Fibroblast of lung (primary cell): ENCODE measurements around the gene DNMT3A. TPM values are rescaled to one million over a fixed set of nuclear protein-coding genes. Genes with fewer than 3 reads are reported as not detected.

ENCODE experiments used
- DNase-seq, 2 donors: peaks; one replicate each; pipeline versions ENCODE4 v3.0.0 to v3.0.0-alpha.2; 2010; ENCODE audit warnings: low read depth in 2 of 2
- H2AFZ ChIP-seq: 2 replicates; pipeline ENCODE4 v1.5.1; 2012; ENCODE audit warnings: low read length, control low read depth, inconsistent platforms
- H3K27ac ChIP-seq: 2 replicates; pipeline ENCODE4 v1.5.1; 2011; ENCODE audit warnings: low read length, control low read depth; ENCODE audit not compliant: insufficient read depth
- H3K27me3 ChIP-seq: 2 replicates; pipeline ENCODE4 v1.5.1; 2011; ENCODE audit warnings: mild to moderate bottlenecking, low read length; ENCODE audit not compliant: control insufficient read depth, insufficient read depth
- H3K36me3 ChIP-seq: 2 replicates; pipeline ENCODE4 v1.5.1; 2011; ENCODE audit warnings: low read length; ENCODE audit not compliant: control insufficient read depth, insufficient read depth
- H3K4me1 ChIP-seq: 2 replicates; pipeline ENCODE4 v1.5.1; 2011; ENCODE audit warnings: low read length; ENCODE audit not compliant: control insufficient read depth, insufficient read depth; ENCODE audit errors: extremely low read depth
- H3K4me2 ChIP-seq: 2 replicates; pipeline ENCODE4 v1.5.1; 2011; ENCODE audit warnings: low read length, control low read depth; ENCODE audit not compliant: insufficient read depth; ENCODE audit errors: extremely low read depth
- H3K4me3 ChIP-seq, 4 experiments: fragments of 200-600 bp in 1 of 4; sonication (generic) in 1 of 4; replicated peaks in 1 of 4; 2 replicates each; pipeline ENCODE4 v1.5.1; 2011 to 2016; ENCODE audit warnings: low read length in 4 of 4, low read depth in 3 of 4, mild to moderate bottlenecking in 3 of 4, control low read depth in 2 of 4, inconsistent platforms in 1 of 4, mixed read lengths in 1 of 4; ENCODE audit not compliant: insufficient read depth in 1 of 4; ENCODE audit errors: control extremely low read depth in 1 of 4
- H3K79me2 ChIP-seq: 2 replicates; pipeline ENCODE4 v1.5.1; 2012; ENCODE audit warnings: mild to moderate bottlenecking, low read length, inconsistent platforms; ENCODE audit not compliant: control insufficient read depth, insufficient read depth
- H3K9ac ChIP-seq: 2 replicates; pipeline ENCODE4 v1.5.1; 2011; ENCODE audit warnings: mild to moderate bottlenecking, low read length, control low read depth; ENCODE audit not compliant: insufficient read depth
- H3K9me3 ChIP-seq: 2 replicates; pipeline ENCODE4 v1.5.1; 2012; ENCODE audit warnings: low read depth, low read length; ENCODE audit not compliant: control insufficient read depth, insufficient read depth
- H4K20me1 ChIP-seq: 2 replicates; pipeline ENCODE4 v1.5.1; 2011; ENCODE audit warnings: low read length; ENCODE audit not compliant: control insufficient read depth, insufficient read depth; ENCODE audit errors: extremely low read depth
- EZH2 ChIP-seq: IDR thresholded peaks from 2 replicates; pipeline ENCODE4 v1.5.1; 2012; ENCODE audit warnings: low read length, control low read depth, mild to moderate bottlenecking; ENCODE audit errors: missing control alignments
- polyA plus RNA-seq, 2 donors: library from polyadenylated mRNA; depleted of rRNA in 1 of 2; stranded (reverse) in 1 of 2; unstranded in 1 of 2; fragments of >200 nt; gene quantifications; 2 replicates each; pipeline ENCODE4 v1.2.1, GENCODE V29; 2011 to 2012; ENCODE audit warnings: missing spikeins in 1 of 2
- total RNA-seq: library from RNA; depleted of rRNA; stranded (reverse); fragments of >200 nt; gene quantifications from 2 replicates; pipeline ENCODE4 v1.2.1, GENCODE V29; 2014
- TF ChIP-seq, protein P1 (sequence below), 2 donors: IDR thresholded peaks in 1 of 2; conservative IDR thresholded peaks in 1 of 2; 1 replicate in 1 of 2; 2 replicates in 1 of 2; pipeline ENCODE4 v1.5.1; 2011 to 2012; ENCODE audit warnings: low read length in 2 of 2, control low read depth in 1 of 2, inconsistent platforms in 1 of 2, low read depth in 1 of 2, mild to moderate bottlenecking in 1 of 2

The DNMT3A gene
- total and polyA plus RNA-seq, 2 donors (not counting 1 experiment from before 2014, with no cell fraction given) = 3.6 to 19.7 TPM

DNA sequence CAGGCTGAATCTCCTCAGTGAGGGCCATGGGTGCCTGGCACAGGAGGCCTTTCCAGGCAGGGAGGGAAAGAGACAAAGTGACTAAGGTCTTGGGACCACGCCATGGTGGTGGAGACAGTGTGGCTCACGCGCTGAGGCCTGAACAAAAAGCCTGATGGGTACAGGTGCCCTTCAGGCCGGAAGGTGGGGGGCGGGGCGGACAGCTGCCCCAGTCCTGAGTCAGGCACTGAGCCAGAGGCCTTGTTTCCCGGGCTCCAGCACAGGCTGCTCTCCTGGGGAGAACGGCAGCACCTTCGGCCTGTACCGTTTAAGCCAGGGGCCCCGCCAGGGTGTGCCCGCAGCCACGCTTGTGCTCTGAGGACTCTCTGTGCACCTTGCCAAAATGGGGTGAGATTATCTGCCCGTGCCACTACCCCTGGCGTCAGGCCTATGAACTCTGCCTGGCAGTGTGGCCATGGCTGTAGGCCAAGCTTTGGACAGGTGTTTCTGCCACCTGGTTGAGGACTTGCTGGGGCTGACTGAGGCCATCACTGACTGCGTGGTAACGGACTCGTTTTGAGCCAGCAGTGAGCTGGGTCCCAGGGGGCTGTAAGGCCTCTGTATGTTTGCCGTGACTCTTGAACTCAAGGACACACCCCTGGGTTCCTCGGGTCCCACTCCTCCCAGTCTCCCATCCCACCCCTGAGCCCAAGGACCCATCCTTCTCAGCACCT is 31.7 kb upstream of the DNMT3A start:
- H4K20me1 ChIP-seq = no peaks in the 10 kb centered on the region
- TF ChIP-seq, protein P1, sequence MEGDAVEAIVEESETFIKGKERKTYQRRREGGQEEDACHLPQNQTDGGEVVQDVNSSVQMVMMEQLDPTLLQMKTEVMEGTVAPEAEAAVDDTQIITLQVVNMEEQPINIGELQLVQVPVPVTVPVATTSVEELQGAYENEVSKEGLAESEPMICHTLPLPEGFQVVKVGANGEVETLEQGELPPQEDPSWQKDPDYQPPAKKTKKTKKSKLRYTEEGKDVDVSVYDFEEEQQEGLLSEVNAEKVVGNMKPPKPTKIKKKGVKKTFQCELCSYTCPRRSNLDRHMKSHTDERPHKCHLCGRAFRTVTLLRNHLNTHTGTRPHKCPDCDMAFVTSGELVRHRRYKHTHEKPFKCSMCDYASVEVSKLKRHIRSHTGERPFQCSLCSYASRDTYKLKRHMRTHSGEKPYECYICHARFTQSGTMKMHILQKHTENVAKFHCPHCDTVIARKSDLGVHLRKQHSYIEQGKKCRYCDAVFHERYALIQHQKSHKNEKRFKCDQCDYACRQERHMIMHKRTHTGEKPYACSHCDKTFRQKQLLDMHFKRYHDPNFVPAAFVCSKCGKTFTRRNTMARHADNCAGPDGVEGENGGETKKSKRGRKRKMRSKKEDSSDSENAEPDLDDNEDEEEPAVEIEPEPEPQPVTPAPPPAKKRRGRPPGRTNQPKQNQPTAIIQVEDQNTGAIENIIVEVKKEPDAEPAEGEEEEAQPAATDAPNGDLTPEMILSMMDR (conservative IDR thresholded peaks at IDR 0.05 in 1 of 2, IDR thresholded peaks at IDR 0.05 in 1 of 2; ENCODE audit: low read depth in 1 of 2, low read length in 2 of 2) = no peak
- no peak for TF ChIP-seq EZH2
- H3K36me3 ChIP-seq = no peaks in the 10 kb centered on the region
- H3K4me2 ChIP-seq = no peak overlapping the region
- no peak overlapping the region for H3K27ac ChIP-seq
- no peaks in the 10 kb centered on the region for H3K4me1 ChIP-seq
- no peak overlapping the region for H2AFZ ChIP-seq
- H3K27me3 ChIP-seq = no peaks in the 10 kb centered on the region
- no peaks in the 10 kb centered on the region for H3K79me2 ChIP-seq
- no peak for DNase-seq
- no peak overlapping the region for H3K4me3 ChIP-seq
- no peaks in the 10 kb centered on the region for H3K9me3 ChIP-seq
- H3K9ac ChIP-seq = no peak overlapping the region

DNA sequence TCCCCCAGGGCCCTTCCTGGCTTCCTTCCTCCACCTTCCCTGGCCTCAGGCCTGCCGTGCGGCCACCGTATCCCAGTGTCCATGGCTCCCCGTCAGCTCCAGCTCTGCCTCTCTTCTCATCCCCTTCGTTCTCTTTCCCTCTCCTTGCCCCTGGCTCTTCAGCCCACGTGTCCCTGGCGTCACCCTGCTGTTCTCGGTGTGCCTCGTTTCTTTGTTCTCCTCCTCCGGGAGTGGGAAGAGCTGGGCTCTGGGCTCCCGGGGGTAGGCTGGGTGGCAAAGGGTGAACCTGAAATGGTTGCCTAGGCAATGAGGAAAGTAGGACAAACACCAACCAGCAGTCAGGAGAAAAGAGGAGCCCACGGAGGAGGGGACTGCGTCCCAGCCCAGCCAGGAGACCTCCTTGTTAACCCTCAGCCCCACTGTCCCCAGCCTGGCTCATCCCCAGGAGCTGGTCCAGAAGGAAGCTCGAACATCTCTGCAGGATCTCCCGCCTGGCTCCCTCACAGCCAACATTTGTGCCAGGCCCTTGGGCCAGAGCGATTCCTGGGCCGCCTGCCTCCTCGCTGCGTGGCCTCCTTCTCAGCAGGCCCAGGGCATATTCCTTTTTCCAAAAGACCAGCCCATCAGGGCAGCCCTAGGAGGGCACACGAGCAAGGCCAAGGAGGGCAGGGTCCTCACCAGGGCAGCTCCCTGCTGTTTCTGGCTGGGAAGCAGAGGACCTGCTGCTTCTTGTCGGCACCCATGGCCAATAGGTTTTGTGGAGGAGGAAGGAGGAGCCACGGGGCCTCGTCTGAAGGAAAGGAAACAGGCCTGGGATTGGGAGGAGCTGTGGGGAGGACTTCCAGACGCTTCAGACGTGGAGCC is 30.9 kb upstream of the DNMT3A start:
- H3K4me2 ChIP-seq = no peak overlapping the region
- H3K27ac ChIP-seq = no peak overlapping the region
- H3K36me3 ChIP-seq = no peaks in the 10 kb centered on the region
- no peak overlapping the region for H3K4me3 ChIP-seq
- no peaks in the 10 kb centered on the region for H3K79me2 ChIP-seq
- H3K9me3 ChIP-seq = no peaks in the 10 kb centered on the region
- TF ChIP-seq, protein P1 (conservative IDR thresholded peaks at IDR 0.05 in 1 of 2, IDR thresholded peaks at IDR 0.05 in 1 of 2; ENCODE audit: low read depth in 1 of 2, low read length in 2 of 2) = no peak
- no peak for TF ChIP-seq EZH2
- DNase-seq = no peak
- no peak overlapping the region for H3K9ac ChIP-seq
- no peaks in the 10 kb centered on the region for H3K27me3 ChIP-seq
- no peaks in the 10 kb centered on the region for H3K4me1 ChIP-seq
- no peak overlapping the region for H2AFZ ChIP-seq
- H4K20me1 ChIP-seq = no peaks in the 10 kb centered on the region
